Gastroesophageal sphincter (tissue), 3 donors: ENCODE results near the gene WDR35.

Experiments
- EP300 ChIP-seq: sonication (generic); formaldehyde crosslinking; IDR thresholded peaks from one replicate; pipeline ENCODE4 v1.6.1; 2017; ENCODE audit warnings: antibody characterized with exemption, mild to moderate bottlenecking
- POLR2A ChIP-seq, 2 donors: fragments of 450-650 bp; IDR thresholded peaks; one replicate each; pipeline ENCODE4 v1.6.1; 2017; ENCODE audit warnings: antibody characterized with exemption in 2 of 2, mild to moderate bottlenecking in 2 of 2, moderate library complexity in 1 of 2
- TF ChIP-seq, protein P1 (sequence below), 4 experiments: fragments of 200-600 bp in 2 of 4; fragments of 450-650 bp in 2 of 4; sonication (generic) in 1 of 4; IDR thresholded peaks; one replicate each; pipeline ENCODE4 v1.5.1; 2017 to 2019; ENCODE audit warnings: antibody characterized with exemption in 4 of 4, mild to moderate bottlenecking in 2 of 4, moderate library complexity in 2 of 4

DNA sequence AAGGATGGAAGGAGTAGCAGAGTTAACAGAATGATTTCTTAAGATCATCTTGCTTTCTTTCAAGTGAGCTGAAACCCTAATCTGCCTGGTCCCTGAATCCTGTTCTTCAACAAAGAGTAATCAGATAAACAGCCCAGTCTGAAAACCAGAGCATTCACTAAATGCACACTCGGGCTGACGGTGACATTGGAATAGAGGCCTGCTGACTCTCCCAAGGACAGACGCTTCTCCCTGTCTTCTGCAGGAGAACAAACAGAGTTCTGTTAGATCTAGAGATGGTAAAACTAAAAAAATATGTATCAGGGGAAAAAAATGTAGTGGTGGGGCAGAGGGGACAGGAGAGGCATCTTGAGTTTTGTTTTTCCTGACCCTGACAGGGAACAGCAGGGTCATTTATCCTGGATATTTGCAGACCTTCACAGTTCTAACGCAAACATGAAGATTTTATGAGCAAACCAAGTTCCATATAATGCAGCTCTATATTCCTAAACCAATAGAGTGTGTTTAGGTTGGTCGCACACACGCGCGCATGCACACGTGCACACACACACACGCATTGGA is 15.2 kb upstream of the WDR35 start:
- TF ChIP-seq, protein P1, sequence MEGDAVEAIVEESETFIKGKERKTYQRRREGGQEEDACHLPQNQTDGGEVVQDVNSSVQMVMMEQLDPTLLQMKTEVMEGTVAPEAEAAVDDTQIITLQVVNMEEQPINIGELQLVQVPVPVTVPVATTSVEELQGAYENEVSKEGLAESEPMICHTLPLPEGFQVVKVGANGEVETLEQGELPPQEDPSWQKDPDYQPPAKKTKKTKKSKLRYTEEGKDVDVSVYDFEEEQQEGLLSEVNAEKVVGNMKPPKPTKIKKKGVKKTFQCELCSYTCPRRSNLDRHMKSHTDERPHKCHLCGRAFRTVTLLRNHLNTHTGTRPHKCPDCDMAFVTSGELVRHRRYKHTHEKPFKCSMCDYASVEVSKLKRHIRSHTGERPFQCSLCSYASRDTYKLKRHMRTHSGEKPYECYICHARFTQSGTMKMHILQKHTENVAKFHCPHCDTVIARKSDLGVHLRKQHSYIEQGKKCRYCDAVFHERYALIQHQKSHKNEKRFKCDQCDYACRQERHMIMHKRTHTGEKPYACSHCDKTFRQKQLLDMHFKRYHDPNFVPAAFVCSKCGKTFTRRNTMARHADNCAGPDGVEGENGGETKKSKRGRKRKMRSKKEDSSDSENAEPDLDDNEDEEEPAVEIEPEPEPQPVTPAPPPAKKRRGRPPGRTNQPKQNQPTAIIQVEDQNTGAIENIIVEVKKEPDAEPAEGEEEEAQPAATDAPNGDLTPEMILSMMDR (IDR thresholded peaks at IDR 0.05): no peak
- TF ChIP-seq POLR2A (IDR thresholded peaks at IDR 0.05): no peak
- no peak for TF ChIP-seq EP300
